T-helper 2 cell treated with Interferon-gamma antibody and Interleukin-4, amounts not matched to agents 100 ng/mL and 5 ng/mL, for 36 hours (primary cell): ENCODE data around the gene ABHD17C. TPM values are rescaled to one million over a fixed set of nuclear protein-coding genes. Genes with fewer than 3 reads are reported as not detected.

Experiments
- intact Hi-C: fragments of 100-400 bp; cut with micrococcal nuclease; formaldehyde crosslinking; loops from one replicate; pipeline ENCODE4 v1.15.1; 2023
- total RNA-seq: library from RNA; stranded (reverse); gene quantifications from 2 replicates; pipeline ENCODE4 v1.2.3, GENCODE V29; 2022

The ABHD17C gene
- total RNA-seq, 1 donor from 2014 or later, result 3.7 TPM

GRCh38 chr15:80727596-80727995 is 32.5 kb downstream of the ABHD17C start:
- intact Hi-C loops, result no loop called here

GRCh38 chr15:80730387-80730786 is 35.3 kb downstream of the ABHD17C start:
- intact Hi-C loops, result no loop called here

GRCh38 chr15:80730926-80731325 is 35.8 kb downstream of the ABHD17C start:
- intact Hi-C loops, result no loop called here

DNA sequence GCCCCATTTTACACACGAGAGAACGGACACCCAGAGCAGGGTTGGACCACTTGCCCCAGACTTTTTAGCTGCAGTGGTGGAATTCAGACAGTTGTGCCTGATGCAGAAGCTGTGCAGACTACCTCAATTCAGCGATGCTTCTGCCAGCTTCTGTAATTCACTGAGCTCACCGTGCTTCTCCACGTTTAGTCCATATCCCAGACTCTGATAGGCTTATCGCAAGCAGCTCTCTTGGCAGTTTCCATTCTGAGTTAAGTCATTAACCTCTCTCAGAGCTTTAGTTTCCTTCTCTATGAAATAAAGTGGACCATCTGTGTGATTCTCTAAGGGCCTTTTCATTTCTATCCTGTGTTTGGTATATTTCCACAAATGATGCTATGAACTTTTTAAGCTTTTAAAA is 37.1 kb downstream of the ABHD17C start:
- intact Hi-C loops, result no loop called here

- intact Hi-C loops, result no loop called here
Observed at GRCh38 chr15:80732818-80733217, 37.7 kb downstream of the ABHD17C start.

DNA sequence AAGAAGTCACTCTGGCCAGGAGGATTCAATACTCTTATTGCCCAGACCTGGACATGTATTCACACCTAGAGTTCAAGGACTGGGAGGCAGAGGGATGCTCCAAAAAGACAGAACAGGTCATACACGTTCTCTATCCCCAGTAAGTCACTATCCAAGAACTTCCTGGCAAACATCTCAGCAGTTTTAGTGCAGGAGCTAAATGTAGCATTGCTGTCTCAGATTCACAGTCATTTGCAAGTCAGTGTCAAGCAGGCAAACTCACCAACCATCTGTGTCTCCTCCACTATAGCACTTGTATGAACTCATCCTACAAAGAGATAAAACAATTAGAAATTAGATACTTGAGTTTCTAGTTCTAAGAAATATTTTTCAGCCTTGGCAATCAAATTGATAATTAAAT is 38.4 kb downstream of the ABHD17C start:
- intact Hi-C loops, result no loop called here

GRCh38 chr15:80735344-80735743 is 40.2 kb downstream of the ABHD17C start:
- intact Hi-C loops, result no loop called here

DNA sequence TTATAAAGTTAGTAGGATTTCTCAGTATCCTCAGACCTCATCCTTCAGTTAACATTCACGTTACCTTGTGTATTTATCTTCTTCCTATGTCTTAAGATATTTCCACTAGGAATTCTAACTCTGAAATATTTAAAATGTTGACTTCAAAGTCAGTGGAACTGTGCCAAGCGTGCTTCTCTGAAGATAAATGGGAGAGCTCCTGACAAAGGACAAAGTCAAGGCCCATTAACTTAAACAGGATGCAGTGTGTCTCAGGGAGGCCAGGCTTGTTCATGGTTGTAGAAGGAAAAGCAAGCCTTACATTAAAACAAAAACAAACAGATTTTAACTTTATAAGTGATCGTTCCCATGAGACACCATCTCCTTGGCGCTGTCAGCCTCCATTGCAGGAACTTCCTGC is 41.5 kb downstream of the ABHD17C start:
- intact Hi-C loops, result no loop called here

GRCh38 chr15:80739919-80740318 is 44.8 kb downstream of the ABHD17C start:
- intact Hi-C loops, result no loop called here

- intact Hi-C loops, result no loop called here
Observed at GRCh38 chr15:80742081-80742480, 47.0 kb downstream of the ABHD17C start.

DNA sequence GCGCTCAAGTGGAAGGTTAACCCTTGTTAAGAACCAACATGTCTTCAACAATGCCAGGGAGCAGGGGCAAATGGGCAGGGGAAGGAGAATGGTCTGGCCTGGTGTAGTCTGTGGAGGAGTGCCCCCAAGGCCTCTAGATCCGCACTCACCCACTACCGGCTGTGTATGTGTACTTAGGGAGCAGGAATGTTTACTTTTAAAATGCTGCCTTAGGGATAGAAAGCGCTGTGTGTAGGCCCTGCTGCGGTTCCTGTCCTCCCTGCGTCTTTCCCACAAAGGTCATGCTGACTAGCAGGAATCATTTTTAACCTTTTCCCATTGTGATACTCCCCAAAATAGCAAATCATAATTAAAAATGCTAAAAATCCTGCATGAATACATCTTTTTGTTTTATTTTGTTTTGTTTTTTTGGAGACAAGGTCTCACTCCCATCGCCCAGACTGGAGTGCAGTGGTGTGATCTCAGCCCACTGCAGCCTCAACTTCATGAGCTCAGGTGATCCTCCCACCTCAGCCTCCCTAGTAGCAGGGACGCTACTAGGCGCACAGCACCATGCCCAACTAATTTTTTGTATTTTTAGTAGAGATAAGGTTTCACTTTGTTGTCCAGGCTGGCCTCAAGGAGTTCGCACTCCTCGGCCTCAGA is 48.2 kb downstream of the ABHD17C start:
- intact Hi-C loops, result no loop called here

DNA sequence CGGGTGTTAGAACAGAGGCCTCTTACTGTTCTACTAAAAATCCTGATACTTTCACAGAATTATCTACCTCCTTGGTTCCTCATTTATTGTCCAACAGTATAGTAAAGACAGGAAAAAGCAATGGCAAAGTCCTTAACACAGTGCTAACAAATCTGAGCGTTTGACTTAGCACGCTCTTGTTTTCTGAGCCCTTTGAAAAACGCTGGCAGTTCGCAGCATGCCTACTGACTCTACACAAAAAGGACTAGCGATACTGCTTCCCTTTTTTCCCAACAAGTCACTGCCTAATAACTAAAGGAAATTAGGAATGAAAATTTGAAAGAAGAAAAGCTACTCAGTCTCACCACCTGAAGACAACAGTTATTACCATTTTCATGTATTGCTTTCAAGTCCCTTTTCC is 49.3 kb downstream of the ABHD17C start:
- intact Hi-C loops, result no loop called here

- intact Hi-C loops, result no loop called here
Observed at GRCh38 chr15:80744826-80745225, 49.7 kb downstream of the ABHD17C start.

- intact Hi-C loops, result no loop called here
Observed at GRCh38 chr15:80745888-80746287, 50.8 kb downstream of the ABHD17C start.

DNA sequence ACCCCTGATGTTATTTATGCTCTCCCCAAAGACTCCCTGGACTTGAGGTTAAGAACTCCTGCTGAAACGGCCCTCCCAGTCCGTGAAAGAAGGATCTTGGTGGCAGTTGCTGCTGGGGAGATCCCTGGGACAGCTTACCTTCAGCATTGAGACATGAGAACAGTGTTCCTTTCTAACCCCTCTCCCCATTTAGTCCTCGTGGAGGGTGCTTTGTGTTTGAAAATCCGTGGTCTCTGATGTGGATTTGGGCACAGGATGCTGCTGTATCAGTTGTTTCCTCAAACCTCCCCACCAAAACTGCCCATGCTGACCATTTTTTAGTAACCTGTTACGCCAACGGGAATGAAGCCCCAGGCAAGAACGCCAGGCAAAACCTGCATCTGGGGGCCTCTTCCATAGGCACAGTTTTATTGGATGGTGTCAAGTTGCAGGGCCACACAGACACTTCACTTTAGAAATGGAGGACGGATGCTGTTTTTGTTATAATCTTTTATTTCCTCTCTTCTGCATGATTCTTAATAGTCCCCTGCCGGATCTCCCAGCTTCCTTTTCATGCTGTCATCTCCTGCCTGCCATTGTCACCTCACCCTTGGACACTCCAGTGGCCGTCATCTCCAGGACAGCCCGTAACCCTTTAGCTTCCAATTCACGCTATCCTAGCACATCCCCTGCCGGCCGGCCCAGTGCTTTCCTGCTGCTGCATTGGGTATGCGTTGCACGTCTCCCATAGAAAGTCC is 52.4 kb downstream of the ABHD17C start:
- intact Hi-C loops, result no loop called here

DNA sequence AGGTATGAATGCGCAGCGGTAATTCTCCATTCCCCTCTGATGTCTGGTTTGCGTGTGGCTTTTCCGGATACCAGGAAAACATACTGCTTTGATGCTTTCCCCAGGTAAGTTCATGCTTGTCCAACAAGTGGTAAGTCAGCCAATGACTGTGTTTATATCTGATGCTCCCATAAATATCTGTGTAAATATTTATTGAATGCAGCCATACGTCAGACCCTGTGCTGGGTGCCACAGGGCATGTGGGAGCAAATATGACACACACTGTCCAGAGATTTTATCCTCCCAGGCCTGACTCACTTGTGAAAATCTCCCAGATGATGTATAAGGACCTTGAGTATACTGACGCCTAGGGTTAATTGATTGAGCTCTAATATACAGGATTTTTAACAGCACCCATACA is 54.5 kb downstream of the ABHD17C start:
- intact Hi-C loops, result no loop called here

GRCh38 chr15:80750575-80750974 is 55.5 kb downstream of the ABHD17C start:
- intact Hi-C loops, result no loop called here

DNA sequence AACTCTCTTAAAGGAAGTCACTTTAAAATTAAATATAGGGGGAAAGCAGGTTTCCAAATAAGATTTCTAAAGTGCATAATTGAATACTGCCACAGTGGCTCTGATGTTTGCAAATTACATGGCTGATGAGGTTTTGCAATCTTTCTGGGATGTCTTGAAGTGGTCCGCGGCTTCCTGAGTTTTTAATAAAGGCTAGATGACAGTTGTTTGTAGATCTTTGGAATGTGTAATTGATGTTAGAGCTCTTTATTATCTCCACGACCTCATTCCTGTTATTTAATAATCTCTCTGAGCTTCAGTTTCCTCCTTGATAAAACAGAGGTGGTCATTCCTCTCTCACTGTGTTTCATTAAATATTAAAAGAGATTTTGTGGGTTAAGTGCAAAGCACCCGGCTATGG is 57.1 kb downstream of the ABHD17C start:
- intact Hi-C loops, result no loop called here

DNA sequence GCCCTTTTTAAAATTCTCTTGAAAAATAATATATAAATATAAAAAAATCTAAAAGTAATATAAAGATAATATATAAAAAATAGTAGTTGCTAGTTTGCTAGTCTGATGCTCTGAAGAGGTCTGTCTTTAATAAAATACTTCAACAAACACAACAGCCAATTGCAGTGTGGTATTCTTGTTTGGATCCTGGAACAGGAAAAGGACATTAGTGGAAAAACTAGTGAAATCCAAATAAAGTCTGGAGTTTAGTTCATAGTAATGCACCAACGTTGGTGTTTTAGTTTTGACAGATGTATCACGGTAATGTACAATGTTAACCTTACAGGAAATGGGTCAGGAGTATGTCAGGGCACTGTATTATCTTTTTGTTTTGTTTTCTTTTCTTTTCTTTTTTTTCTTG is 58.1 kb downstream of the ABHD17C start:
- intact Hi-C loops, result no loop called here

DNA sequence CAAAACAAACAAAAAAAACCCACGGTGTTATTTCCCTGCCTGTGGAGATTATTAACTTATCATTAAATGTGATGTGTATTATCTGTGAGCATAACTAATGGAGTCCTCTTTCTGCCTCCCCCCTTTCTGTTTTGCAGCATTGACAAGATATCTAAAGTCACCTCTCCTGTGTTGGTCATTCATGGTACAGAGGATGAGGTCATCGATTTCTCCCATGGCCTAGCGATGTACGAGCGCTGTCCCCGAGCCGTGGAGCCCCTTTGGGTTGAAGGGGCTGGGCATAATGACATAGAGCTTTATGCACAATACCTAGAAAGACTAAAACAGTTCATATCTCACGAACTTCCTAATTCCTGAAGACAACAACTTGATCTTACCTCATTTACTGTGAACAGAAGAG is 58.9 kb downstream of the ABHD17C start:
- intact Hi-C loops, result no loop called here

GRCh38 chr15:80755885-80756284 is 60.8 kb downstream of the ABHD17C start:
- intact Hi-C loops, result no loop called here

GRCh38 chr15:80758130-80758745 is 63.1 kb downstream of the ABHD17C start:
- intact Hi-C loops, result no loop called here

- intact Hi-C loops, result no loop called here
Observed at GRCh38 chr15:80760960-80761359, 65.8 kb downstream of the ABHD17C start.
